GM12801 (cell line): Measurements from ENCODE around the gene COL4A6.

Experiments
- CTCF ChIP-seq: IDR thresholded peaks from one replicate; pipeline ENCODE4 v1.5.1; 2011; ENCODE audit warnings: control low read depth; ENCODE audit not compliant: insufficient read length; ENCODE audit errors: extremely low read depth

The COL4A6 gene

GRCh38 chrX:108126661-108127060 lies 311.6 kb downstream of the COL4A6 start:
- no peak for TF ChIP-seq CTCF

GRCh38 chrX:108123591-108124366 lies 314.4 kb downstream of the COL4A6 start:
- no peak for TF ChIP-seq CTCF

GRCh38 chrX:108122748-108123147 lies 315.5 kb downstream of the COL4A6 start:
- no peak for TF ChIP-seq CTCF

- no peak for TF ChIP-seq CTCF
Measured at GRCh38 chrX:108121291-108121690, 316.9 kb downstream of the COL4A6 start.

GRCh38 chrX:108117988-108118387 lies 320.2 kb downstream of the COL4A6 start:
- no peak for TF ChIP-seq CTCF

- no peak for TF ChIP-seq CTCF
Measured at GRCh38 chrX:108114541-108114940, 323.7 kb downstream of the COL4A6 start.
